H1 (cell line): ENCODE measurements around the gene CCDC88C. TPM values are rescaled to one million over a fixed set of nuclear protein-coding genes. Genes with fewer than 3 reads are reported as not detected.

Experiments
- CTCF ChIA-PET: fragments of 300-600 bp; sonication (Branson Sonifier 250); formaldehyde crosslinking; loops from one replicate; lab custom pipeline; 2021; ENCODE audit not compliant: partially characterized antibody; lab: Charles Lee
- POLR2A ChIA-PET: fragments of 300-600 bp; sonication (Branson Sonifier 250); formaldehyde crosslinking; loops from one replicate; lab custom pipeline; 2021; ENCODE audit warnings: inconsistent platforms; ENCODE audit not compliant: partially characterized antibody; lab: Charles Lee
- DNase-seq, 2 experiments: peaks; one replicate each; pipeline versions ENCODE4 v3.0.0 to v3.0.0-alpha.2; 2010 to 2022; ENCODE audit warnings: low spot score in 2 of 2, low read depth in 1 of 2, mixed read lengths in 1 of 2
- FAIRE-seq: peaks from 2 replicates; lab custom pipeline; 2011; peaks lifted over from hg19 to GRCh38; lab: Jason Lieb, UNC
- H2AFZ ChIP-seq: 2 replicates; pipeline ENCODE4 v1.8.1; 2012; ENCODE audit warnings: low read length, inconsistent platforms
- H2AK5ac ChIP-seq: 2 replicates; pipeline ENCODE4 v1.6.1; 2013; ENCODE audit warnings: low read depth, low read length
- H2BK120ac ChIP-seq: replicated peaks from 2 replicates; pipeline ENCODE3; 2013; ENCODE audit warnings: low read depth, low read length, inconsistent platforms
- H2BK12ac ChIP-seq: 2 replicates; pipeline ENCODE4 v1.6.1; 2013; ENCODE audit warnings: low read depth, low read length
- H2BK15ac ChIP-seq: 2 replicates; pipeline ENCODE4 v1.6.1; 2013; ENCODE audit warnings: low read length
- H2BK20ac ChIP-seq: 2 replicates; pipeline ENCODE4 v1.6.1; 2013; ENCODE audit warnings: low read length
- H2BK5ac ChIP-seq: 2 replicates; pipeline ENCODE4 v1.6.1; 2013; ENCODE audit warnings: low read depth, low read length
- H3K14ac ChIP-seq: 2 replicates; pipeline ENCODE4 v1.6.1; 2013; ENCODE audit warnings: inconsistent platforms; ENCODE audit not compliant: insufficient read length
- H3K18ac ChIP-seq: 2 replicates; pipeline ENCODE4 v1.6.1; 2013; ENCODE audit warnings: low read length; ENCODE audit errors: extremely low read depth
- H3K23ac ChIP-seq: 2 replicates; pipeline ENCODE4 v1.6.1; 2013; ENCODE audit warnings: inconsistent platforms; ENCODE audit not compliant: insufficient read length
- H3K23me2 ChIP-seq: 2 replicates; pipeline ENCODE4 v1.6.1; 2013; ENCODE audit warnings: low read depth, low read length
- H3K27ac ChIP-seq: 2 replicates; pipeline ENCODE4 v1.6.1; 2011; ENCODE audit warnings: low read depth, low read length, inconsistent platforms
- H3K27me3 ChIP-seq, 4 experiments: replicated peaks in 1 of 4; 1 replicate in 1 of 4; 2 replicates in 3 of 4; pipeline versions ENCODE4 v1.6.1 to v1.8.1; 2011 to 2013; ENCODE audit warnings: low read length in 3 of 4, mild to moderate bottlenecking in 3 of 4, inconsistent platforms in 2 of 4, mixed read lengths in 2 of 4, moderate library complexity in 1 of 4; ENCODE audit not compliant: control insufficient read depth in 3 of 4, insufficient read depth in 3 of 4; ENCODE audit errors: extremely low read depth in 1 of 4
- H3K36me3 ChIP-seq, 4 experiments: 2 replicates each; pipeline versions ENCODE4 v1.6.1 to v1.8.1; 2011 to 2013; ENCODE audit warnings: mild to moderate bottlenecking in 4 of 4, low read length in 3 of 4, moderate library complexity in 2 of 4, control low read depth in 1 of 4, inconsistent platforms in 1 of 4; ENCODE audit not compliant: insufficient read depth in 4 of 4, control insufficient read depth in 2 of 4
- H3K4ac ChIP-seq: replicated peaks from 2 replicates; pipeline ENCODE3; 2013; ENCODE audit warnings: low read length, low read depth, mixed read lengths, inconsistent platforms; ENCODE audit not compliant: insufficient read length
- H3K4me1 ChIP-seq, 4 experiments: replicated peaks in 1 of 4; 1 replicate in 1 of 4; 2 replicates in 3 of 4; pipeline versions ENCODE4 v1.6.1 to v1.8.1; 2011 to 2013; ENCODE audit warnings: low read length in 3 of 4, inconsistent platforms in 2 of 4, mixed read lengths in 1 of 4; ENCODE audit not compliant: insufficient read depth in 4 of 4, control insufficient read depth in 3 of 4
- H3K4me2 ChIP-seq, 2 experiments: 2 replicates each; pipeline versions ENCODE4 v1.6.1 to v1.8.1; 2011 to 2013; ENCODE audit warnings: low read depth in 2 of 2, low read length in 2 of 2, control low read depth in 1 of 2, inconsistent platforms in 1 of 2, mild to moderate bottlenecking in 1 of 2; ENCODE audit not compliant: insufficient read depth in 1 of 2
- H3K4me3 ChIP-seq, 4 experiments: fragments of 200-600, 300-600 bp in 1 of 4; sonication (generic), shearing (Covaris generic), sonication (Bioruptor Twin) in 1 of 4; 2 replicates each; pipeline versions ENCODE4 v1.5.1 to v1.8.1; 2011 to 2016; ENCODE audit warnings: low read length in 4 of 4, low read depth in 3 of 4, control low read depth in 2 of 4, inconsistent platforms in 2 of 4, mild to moderate bottlenecking in 2 of 4, mixed read lengths in 1 of 4, moderate library complexity in 1 of 4; ENCODE audit not compliant: insufficient read depth in 2 of 4; ENCODE audit errors: extremely low read depth in 1 of 4
- H3K56ac ChIP-seq: replicated peaks from 2 replicates; pipeline ENCODE3; 2013; ENCODE audit warnings: low read depth, mild to moderate bottlenecking, mixed read lengths, low read length, inconsistent platforms; ENCODE audit not compliant: insufficient read length
- H3K79me1 ChIP-seq: 2 replicates; pipeline ENCODE4 v1.6.1; 2013; ENCODE audit warnings: low read depth, low read length, control low read depth
- H3K79me2 ChIP-seq, 2 experiments: 2 replicates each; pipeline versions ENCODE4 v1.6.1 to v1.8.1; 2012 to 2013; ENCODE audit warnings: low read length in 2 of 2, mild to moderate bottlenecking in 2 of 2, inconsistent platforms in 1 of 2; ENCODE audit not compliant: insufficient read depth in 2 of 2, control insufficient read depth in 1 of 2
- H3K9ac ChIP-seq, 4 experiments: replicated peaks in 1 of 4; 1 replicate in 1 of 4; 2 replicates in 3 of 4; pipeline versions ENCODE4 v1.6.1 to v1.8.1; 2011 to 2013; ENCODE audit warnings: low read depth in 3 of 4, low read length in 3 of 4, control low read depth in 2 of 4, mild to moderate bottlenecking in 2 of 4, moderate library complexity in 2 of 4, inconsistent platforms in 1 of 4; ENCODE audit errors: extremely low read depth in 1 of 4
- H3K9me3 ChIP-seq, 2 experiments: 2 replicates each; pipeline versions ENCODE4 v1.6.1 to v1.8.1; 2012 to 2013; ENCODE audit warnings: mild to moderate bottlenecking in 2 of 2, moderate library complexity in 2 of 2, control low read depth in 1 of 2, inconsistent platforms in 1 of 2, low read depth in 1 of 2, low read length in 1 of 2, mixed read lengths in 1 of 2; ENCODE audit not compliant: insufficient read depth in 2 of 2
- H4K20me1 ChIP-seq, 2 experiments: replicated peaks in 1 of 2; 2 replicates each; pipeline versions ENCODE3 to v1.8.1; 2011 to 2013; ENCODE audit warnings: inconsistent platforms in 2 of 2, low read length in 2 of 2, mild to moderate bottlenecking in 1 of 2; ENCODE audit not compliant: insufficient read depth in 2 of 2, control insufficient read depth in 1 of 2
- H4K5ac ChIP-seq: 2 replicates; pipeline ENCODE4 v1.6.1; 2013; ENCODE audit warnings: low read length, low read depth, mixed read lengths, inconsistent platforms; ENCODE audit not compliant: insufficient read length
- H4K8ac ChIP-seq: 2 replicates; pipeline ENCODE4 v1.8.0; 2013; ENCODE audit warnings: mild to moderate bottlenecking, moderate library complexity, low read length, inconsistent platforms; ENCODE audit not compliant: insufficient read depth; ENCODE audit errors: extremely low read depth
- H4K91ac ChIP-seq: replicated peaks from 2 replicates; pipeline ENCODE3; 2013; ENCODE audit warnings: low read length, mixed read lengths, inconsistent platforms; ENCODE audit not compliant: insufficient read length
- EZH2 ChIP-seq: fragments of 200-600 bp; sonication (generic); IDR thresholded peaks from 2 replicates; pipeline ENCODE4 v1.7.1; 2012; ENCODE audit warnings: low read depth, mild to moderate bottlenecking, moderate library complexity, low read length, inconsistent platforms; ENCODE audit not compliant: severe bottlenecking
- GABPA ChIP-seq: IDR thresholded peaks from 2 replicates; pipeline ENCODE4 v1.6.1; 2011; ENCODE audit warnings: mild to moderate bottlenecking, low read length, moderate library complexity, borderline replicate concordance; ENCODE audit not compliant: insufficient read depth
- GTF2F1 ChIP-seq: IDR thresholded peaks from 2 replicates; pipeline ENCODE4 v1.6.1; 2012; ENCODE audit warnings: low read depth, low read length, improper control_type of control experiment, borderline replicate concordance
- KDM4A ChIP-seq: IDR thresholded peaks from one replicate; pipeline ENCODE4 v1.7.1; 2012; ENCODE audit warnings: low read depth, mild to moderate bottlenecking, moderate library complexity, low read length, inconsistent platforms; ENCODE audit not compliant: severe bottlenecking
- MAX ChIP-seq: IDR thresholded peaks from 2 replicates; pipeline ENCODE4 v1.6.1; 2012; ENCODE audit warnings: inconsistent platforms
- RAD21 ChIP-seq, 2 experiments: IDR thresholded peaks in 1 of 2; conservative IDR thresholded peaks in 1 of 2; 2 replicates each; pipeline ENCODE4 v1.6.1; 2011; ENCODE audit warnings: low read depth in 2 of 2, low read length in 2 of 2, improper control_type of control experiment in 1 of 2, inconsistent platforms in 1 of 2, mild to moderate bottlenecking in 1 of 2, moderate library complexity in 1 of 2
- RXRA ChIP-seq: IDR thresholded peaks from 2 replicates; pipeline ENCODE4 v1.6.1; 2011; ENCODE audit warnings: low read depth, mild to moderate bottlenecking, low read length, moderate library complexity; ENCODE audit not compliant: insufficient read depth
- SIX5 ChIP-seq: IDR thresholded peaks from 2 replicates; pipeline ENCODE4 v1.6.1; 2011; ENCODE audit warnings: mild to moderate bottlenecking, low read depth, low read length
- SP1 ChIP-seq: IDR thresholded peaks from 2 replicates; pipeline ENCODE4 v1.6.1; 2011; ENCODE audit warnings: low read depth, low read length
- SRF ChIP-seq: IDR thresholded peaks from 2 replicates; pipeline ENCODE4 v1.6.1; 2011; ENCODE audit warnings: mild to moderate bottlenecking, low read depth, low read length, moderate library complexity
- TCF12 ChIP-seq: IDR thresholded peaks from 2 replicates; pipeline ENCODE4 v1.6.1; 2011; ENCODE audit warnings: low read depth, mild to moderate bottlenecking, low read length
- ZNF274 ChIP-seq: IDR thresholded peaks from 2 replicates; pipeline ENCODE4 v1.7.0; 2012; ENCODE audit warnings: low read length, borderline replicate concordance; ENCODE audit errors: extremely low read depth
- WGBS, 2 experiments: shearing (Covaris generic) in 1 of 2; methylation state at CpG; one replicate each; pipeline versions ENCODE4 v1.1.6 to v1.1.7; 2013 to 2015; ENCODE audit warnings: low lambda C conversion rate in 2 of 2, mixed read lengths in 2 of 2, inconsistent platforms in 1 of 2, low coverage in 1 of 2, missing lambda C conversion rate in 1 of 2; ENCODE audit not compliant: insufficient replicate concordance in 2 of 2, insufficient coverage in 1 of 2, insufficient read length in 1 of 2; ENCODE audit errors: extremely low coverage in 1 of 2, missing lambda C conversion rate in 1 of 2; 5-methylcytosine and 5-hydroxymethylcytosine counted together
- polyA plus RNA-seq, 7 experiments: library from polyadenylated mRNA; depleted of rRNA in 3 of 7; stranded (reverse) in 5 of 7; unstranded in 2 of 7; fragments of >200 nt in 5 of 7; fragments of 200-250 nt in 2 of 7; gene quantifications; 1 replicate in 5 of 7; 2 replicates in 1 of 7; 4 replicates in 1 of 7; pipeline versions ENCODE4 v1.2.1 to v1.2.3, GENCODE V29; 2011 to 2013; ENCODE audit warnings: missing spikeins in 2 of 7, mixed read lengths in 2 of 7
- total RNA-seq: library from RNA; stranded (reverse); fragmentation: NEBNext Ultra II Directional; extraction: Animal tissue kit (Norgen Biotek cat#: 25700); gene quantifications from 2 replicates; pipeline ENCODE4 v1.2.1, GENCODE V29; 2021

The CCDC88C gene
- total and polyA plus RNA-seq, 2 of the 8 experiments (the other 6 are each of a cell fraction or from before 2014, with no cell fraction given) = 10.3 to 57.7 TPM

- Histone ChIP-seq H3K4ac (no peak overlapping the region), H3K4me1 (peaks cover 14 to 49% (median 29%) of the 10 kb centered on the region in 4 experiments), H3K9me3 (no peaks in the 10 kb centered on the region), H2BK20ac (no peak overlapping the region), H3K36me3 (no peaks in the 10 kb centered on the region), H3K79me2 (peaks cover 0 to 92% of the 10 kb centered on the region in 2 experiments; a peak in 3 of 4 replicates), H4K20me1 (peaks cover 35 to 42% of the 10 kb centered on the region in 2 experiments), H2AK5ac (no peak overlapping the region), H2BK120ac (no peak overlapping the region), H3K23me2 (no peaks in the 10 kb centered on the region), H4K5ac (no peak overlapping the region), H3K23ac (no peak overlapping the region), H3K4me3 (no peak overlapping the region), H3K18ac (no peak overlapping the region), H4K91ac (peak overlapping the region; percentile 38), H3K4me2 (no peak overlapping the region), H2BK5ac (no peak overlapping the region), H3K27ac (no peak overlapping the region), H3K14ac (no peak overlapping the region), H3K27me3 (no peaks in the 10 kb centered on the region), H2BK15ac (no peak overlapping the region), H2AFZ (no peak overlapping the region), H2BK12ac (no peak overlapping the region), H3K56ac (no peak overlapping the region), H3K9ac (no peak overlapping the region), H4K8ac (no peak overlapping the region), H3K79me1 (peaks cover 35% of the 10 kb centered on the region)
- CTCF ChIA-PET = interaction anchor here (0.9 to 4.3 kb wide), 4 partner anchors 17 to 55 kb away, joined by 3 to 44 read pairs (median 4); no protein-coding TSS in a partner anchor
- FAIRE-seq = no peak
- TF ChIP-seq SP1 (no peak), SRF (no peak), MAX (no peak), GABPA (no peak), SIX5 (no peak), GTF2F1 (no peak), EZH2 (no peak), KDM4A (no peak), TCF12 (no peak), RXRA (no peak), RAD21 (IDR thresholded peaks at IDR 0.05 in 1 of 2, conservative IDR thresholded peaks at IDR 0.05 in 1 of 2; ENCODE audit: low read depth in 2 of 2, low read length in 2 of 2) (no peak), ZNF274 (no peak)
- WGBS, 2 experiments = 94% methylated on average over 4 of the region's 4 CpGs; no CpG with 5 or more reads in 1 of the 2 experiments
- POLR2A ChIA-PET = interaction anchor here (1.0 to 1.1 kb wide), 2 partner anchors 14 to 24 kb away, joined by 3 to 6 read pairs; no protein-coding TSS in a partner anchor
- DNase-seq = no peak
These were observed 45.6 kb downstream of the CCDC88C start for GRCh38 chr14:91371990-91372375.
